Psoas muscle (tissue), 8 donors: ENCODE results near the gene HLA-A. TPM values are rescaled to one million over a fixed set of nuclear protein-coding genes. Genes with fewer than 3 reads are reported as not detected.

ENCODE experiments used
- ATAC-seq, 4 donors: fragments of 200-7000 bp; cut with Tn5 transposase; one replicate each; pipeline ENCODE4 v1.9.1; 2020; ENCODE audit warnings: moderate library complexity in 3 of 4, mild to moderate bottlenecking in 2 of 4
- DNase-seq, 2 donors: peaks; one replicate each; pipeline ENCODE4 v3.0.0-alpha.2; 2020
- H3K27ac ChIP-seq: fragments of 200-600 bp; one replicate; pipeline ENCODE4 v1.8.0; 2022
- H3K27me3 ChIP-seq, 3 donors: fragments of 200-600 bp in 1 of 3; one replicate each; pipeline versions ENCODE4 v1.6.1 to v1.8.0; 2013 to 2022; ENCODE audit warnings: low read length in 2 of 3, mild to moderate bottlenecking in 2 of 3, moderate library complexity in 1 of 3; ENCODE audit not compliant: insufficient read depth in 3 of 3
- H3K36me3 ChIP-seq, 2 donors: fragments of 200-600 bp in 1 of 2; one replicate each; pipeline versions ENCODE4 v1.6.1 to v1.8.0; 2013 to 2022; ENCODE audit warnings: low read depth in 1 of 2, mild to moderate bottlenecking in 1 of 2, moderate library complexity in 1 of 2; ENCODE audit not compliant: insufficient read depth in 1 of 2
- H3K4me1 ChIP-seq: fragments of 200-600 bp; one replicate; pipeline ENCODE4 v1.8.0; 2022
- H3K4me3 ChIP-seq: fragments of 200-600 bp; one replicate; pipeline ENCODE4 v1.8.0; 2022; ENCODE audit warnings: mild to moderate bottlenecking
- H3K9me3 ChIP-seq: fragments of 200-600 bp; one replicate; pipeline ENCODE4 v1.8.0; 2022
- CTCF ChIP-seq: fragments of 200-600 bp; IDR thresholded peaks from one replicate; pipeline ENCODE4 v1.8.0; 2022; ENCODE audit warnings: antibody characterized with exemption
- WGBS, 3 donors: extraction: QIAGEN DNeasy Blood & Tissue Kit; methylation state at CpG; one replicate each; pipeline versions ENCODE4 v1.1.6 to v1.1.7; 2013; 5-methylcytosine and 5-hydroxymethylcytosine counted together
- intact Hi-C, 2 donors: fragments of 100-400 bp; cut with DNase I; formaldehyde crosslinking; loops; one replicate each; pipeline versions ENCODE4 v1.11.0 to v1.14.2; 2022
- polyA plus RNA-seq, 3 donors: library from polyadenylated mRNA; stranded (reverse); fragments of 200-250 nt; gene quantifications; one replicate each; pipeline ENCODE4 v1.2.3, GENCODE V29; 2013
- total RNA-seq, 4 donors: library from RNA; stranded (reverse); fragmentation: NEBNext Ultra II Directional in 2 of 4; extraction: Animal tissue kit (Norgen Biotek cat#: 25700) in 2 of 4; gene quantifications; one replicate each; pipeline versions ENCODE4 v1.2.1 to v1.2.4, GENCODE V29; 2021 to 2023
- donor health status: healthy with polysubstance abuse.
- donor health status: DM: no; HTN: no; CAD: no; lungs with moderate emphysema.
- donor health status: Bipolar disorder and iron deficiency.
- donor health status: healthy.
- donor health status: DM: yes; HTN: yes; CAD: no.
- donor health status: DM: no; HTN: no; CAD: no.
- donor health status: DM: no; HTN: no; CAD: no.
- donor health status: DM: yes; HTN: yes; CAD: no.

HLA-A gene
- total and polyA plus RNA-seq, 7 donors, result 86.6 to 290 (median 165) TPM

DNA sequence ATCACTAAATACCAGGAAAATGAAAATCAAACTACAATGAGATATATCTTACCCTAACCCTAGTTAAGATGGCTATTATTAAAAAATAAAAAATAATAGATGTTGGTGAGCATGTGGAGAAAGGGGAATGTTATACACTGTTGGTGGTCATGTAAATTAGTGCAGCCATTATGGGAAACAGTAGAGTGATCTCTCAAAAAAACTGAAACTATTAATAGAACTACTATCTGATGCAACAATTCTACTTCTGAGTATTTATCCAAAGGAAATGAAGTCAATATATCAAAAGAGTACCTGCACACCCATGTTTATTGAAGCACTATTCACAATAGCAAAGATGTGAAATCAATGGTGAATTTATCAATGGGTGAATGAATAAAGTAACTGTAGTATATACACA lies 48.6 kb downstream of the HLA-A start:
- intact Hi-C loops, result no loop called here
- no peak for ATAC-seq
- Histone ChIP-seq H3K4me1 (no peaks in the 10 kb centered on the region), H3K36me3 (no peaks in the 10 kb centered on the region), H3K27ac (no peak overlapping the region), H3K4me3 (no peak overlapping the region), H3K9me3 (no peaks in the 10 kb centered on the region), H3K27me3 (no peaks in the 10 kb centered on the region)
- DNase-seq, result no peak
- TF ChIP-seq CTCF, result no peak

DNA sequence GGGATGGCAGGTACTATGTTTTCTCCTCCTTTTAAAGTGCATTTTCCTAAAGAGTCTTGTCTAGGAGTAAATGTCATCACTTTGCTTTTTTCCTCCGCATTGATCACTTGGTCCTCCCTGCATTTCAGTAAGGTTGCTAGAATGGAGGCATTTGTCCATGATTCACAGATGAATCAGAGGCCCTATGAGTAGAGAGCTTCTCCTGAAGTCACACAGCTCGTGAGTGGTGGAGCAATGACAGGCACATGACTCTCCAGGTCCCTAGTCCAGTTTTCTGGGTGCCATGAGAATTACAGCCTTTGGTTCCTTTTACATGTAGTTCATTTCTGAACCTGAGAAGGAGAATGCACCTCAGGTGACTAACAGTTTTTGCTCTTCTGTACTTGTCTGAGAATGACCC lies 50.5 kb downstream of the HLA-A start:
- no peaks in the 10 kb centered on the region for H3K9me3 ChIP-seq
- intact Hi-C loops, result no loop called here
- 62 to 87% (median 85%) methylated on average over 2 of the region's 2 CpGs for WGBS, 3 donors
- H3K27me3 ChIP-seq, result no peaks in the 10 kb centered on the region
- TF ChIP-seq CTCF, result no peak
- ATAC-seq, result no peak
- H3K36me3 ChIP-seq, result no peaks in the 10 kb centered on the region
- H3K4me1 ChIP-seq, result no peaks in the 10 kb centered on the region
- no peak for DNase-seq
- H3K27ac ChIP-seq, result no peak overlapping the region
- H3K4me3 ChIP-seq, result no peak overlapping the region

GRCh38 chr6:29994826-29995225 lies 52.5 kb downstream of the HLA-A start:
- DNase-seq, result no peak
- no peak for TF ChIP-seq CTCF
- ATAC-seq, result no peak
- Histone ChIP-seq H3K9me3 (no peaks in the 10 kb centered on the region), H3K4me3 (no peak overlapping the region), H3K36me3 (no peaks in the 10 kb centered on the region), H3K27ac (no peak overlapping the region), H3K27me3 (no peaks in the 10 kb centered on the region), H3K4me1 (no peaks in the 10 kb centered on the region)
- intact Hi-C loops, result no loop called here
- WGBS, 3 donors, result 69 to 83% (median 74%) methylated on average over 4 to 5 of the region's 5 CpGs

- H3K27ac ChIP-seq, result no peak overlapping the region
- ATAC-seq, result no peak
- 62 to 78% (median 70%) methylated on average over 2 of the region's 2 CpGs for WGBS, 3 donors
- H3K27me3 ChIP-seq, result no peaks in the 10 kb centered on the region
- no peaks in the 10 kb centered on the region for H3K9me3 ChIP-seq
- intact Hi-C loops, result no loop called here
- H3K4me1 ChIP-seq, result no peaks in the 10 kb centered on the region
- DNase-seq, result no peak
- no peaks in the 10 kb centered on the region for H3K36me3 ChIP-seq
- no peak for TF ChIP-seq CTCF
- H3K4me3 ChIP-seq, result no peak overlapping the region
These were observed 53.0 kb downstream of the HLA-A start for GRCh38 chr6:29995340-29995777.

Other genes with a start within 250 kb of the HLA-A start
- 10 to 100 TPM; 16.5 to 25.6 (median 16.8) TPM for gene HLA-F, start 219.1 kb upstream of the HLA-A start, total RNA-seq
- 10 to 100 TPM; 12.0 to 26.5 (median 19.6) TPM for gene HLA-F, start 219.1 kb upstream of the HLA-A start, polyA plus RNA-seq
- under 1 TPM in 2 of 4 donors, not detected in 2; 0.15 to 0.42 TPM for gene HLA-G, start 114.7 kb upstream of the HLA-A start, total RNA-seq
- not detected for gene HLA-G, start 114.7 kb upstream of the HLA-A start, polyA plus RNA-seq
- gene POLR1H, start 118.7 kb downstream of the HLA-A start, total RNA-seq, result 10 to 100 TPM; 15.4 to 25.9 (median 20.2) TPM
- gene POLR1H, start 118.7 kb downstream of the HLA-A start, polyA plus RNA-seq, result 10 to 100 TPM; 23.7 to 32.9 (median 32.4) TPM
- gene PPP1R11, start 124.7 kb downstream of the HLA-A start, total RNA-seq, result 10 to 100 TPM; 31.9 to 48.5 (median 37.8) TPM
- gene PPP1R11, start 124.7 kb downstream of the HLA-A start, polyA plus RNA-seq, result 10 to 100 TPM; 59.4 to 81.2 (median 79.8) TPM
- gene RNF39, start 133.2 kb downstream of the HLA-A start, total RNA-seq, result not detected
- under 1 TPM in 1 of 3 donors, not detected in 2; 0.03 TPM for gene RNF39, start 133.2 kb downstream of the HLA-A start, polyA plus RNA-seq
- gene TRIM31, start 170.6 kb downstream of the HLA-A start, total RNA-seq, result not detected
- gene TRIM31, start 170.6 kb downstream of the HLA-A start, polyA plus RNA-seq, result under 1 TPM in 2 of 3 donors, not detected in 1; 0.01 to 0.15 TPM
- gene TRIM40, start 193.6 kb downstream of the HLA-A start, total RNA-seq, result not detected
- gene TRIM40, start 193.6 kb downstream of the HLA-A start, polyA plus RNA-seq, result under 1 TPM in 1 of 3 donors, not detected in 2; 0.03 TPM
- gene TRIM10, start 218.7 kb downstream of the HLA-A start, total RNA-seq, result under 1 TPM in 1 of 4 donors, not detected in 3; 0.10 TPM
- gene TRIM10, start 218.7 kb downstream of the HLA-A start, polyA plus RNA-seq, result not detected
- gene TRIM15, start 221.0 kb downstream of the HLA-A start, total RNA-seq, result not detected
- gene TRIM15, start 221.0 kb downstream of the HLA-A start, polyA plus RNA-seq, result under 1 TPM in 1 of 3 donors, not detected in 2; 0.01 TPM